ENCODE data around the gene SCD5. TPM values are rescaled to one million over a fixed set of nuclear protein-coding genes. Genes with fewer than 3 reads are reported as not detected.

Gene SCD5
- total RNA-seq = 3.8 and 64.8 TPM in 2 replicates

DNA sequence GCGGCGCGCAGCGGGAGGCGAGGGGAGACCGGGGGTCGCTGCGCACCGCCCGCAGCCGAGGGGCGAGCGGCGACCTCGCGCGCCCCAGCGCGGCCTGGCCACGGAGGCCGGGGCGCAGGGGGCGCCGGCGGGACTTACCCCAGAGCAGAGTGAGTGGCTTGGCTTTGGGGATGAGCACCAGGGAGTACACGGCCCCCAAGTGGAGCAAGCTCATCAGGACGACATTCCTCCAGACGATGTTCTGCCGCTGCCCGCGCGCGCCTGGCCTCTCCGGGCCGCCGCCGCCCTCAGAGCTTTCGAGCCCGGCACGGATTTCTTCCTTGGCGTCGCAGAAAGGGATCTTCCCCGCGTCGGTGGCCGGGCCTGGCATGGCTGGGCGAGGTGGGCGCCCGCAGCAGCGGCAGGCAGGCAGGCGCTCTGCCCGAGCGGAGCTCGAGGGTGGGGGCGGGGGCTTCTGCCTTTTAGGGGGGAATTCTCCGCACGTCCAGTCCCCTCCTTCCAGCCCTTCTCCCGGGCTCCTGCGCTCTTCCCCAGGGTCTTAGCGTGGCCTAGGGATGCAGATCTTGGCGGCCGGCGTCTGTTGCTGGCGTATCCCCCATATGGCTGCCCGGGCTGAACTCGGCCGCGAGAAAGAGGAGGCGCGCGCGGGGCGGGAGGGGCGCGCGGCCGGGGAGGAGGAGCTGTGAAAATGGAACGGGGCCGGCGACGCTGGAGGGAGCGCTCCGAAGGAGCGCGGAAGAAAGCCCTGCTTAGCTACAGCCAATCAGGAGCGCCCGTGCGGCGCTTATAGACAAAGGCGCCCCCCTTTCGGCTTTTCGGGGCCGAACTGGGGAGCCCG lies at the start of gene SCD5:
SCD5 (minus strand) TSS at position 629 of the 838 bp plus-strand sequence; CDS start at position 370, 259 bp downstream.

Other genes with a start within 250 kb of the SCD5 start
- gene TMEM150C, start 236.8 kb downstream of the SCD5 start, total RNA-seq = 0.48 TPM in 1 of 2 replicates, not detected in the other
- 113 and 144 TPM in 2 replicates for gene SEC31A, start 92.4 kb upstream of the SCD5 start, total RNA-seq
- gene THAP9, start 101.9 kb upstream of the SCD5 start, total RNA-seq = 1.9 and 2.4 TPM in 2 replicates
- gene LIN54, start 212.0 kb upstream of the SCD5 start, total RNA-seq = 5.3 and 6.0 TPM in 2 replicates
- gene COPS4, start 236.4 kb upstream of the SCD5 start, total RNA-seq = 75.9 and 95.3 TPM in 2 replicates